Measurements from ENCODE around the gene TMPRSS13.

TMPRSS13 gene

GRCh38 chr11:117910525-117910924 is 18.7 kb downstream of the TMPRSS13 start:
- no peak for DNase-seq

GRCh38 chr11:117909611-117910382 is 19.4 kb downstream of the TMPRSS13 start:
- DNase-seq, result no peak

- no peak for DNase-seq
Observed at GRCh38 chr11:117908959-117909610, 20.1 kb downstream of the TMPRSS13 start.

GRCh38 chr11:117908109-117908895 is 20.9 kb downstream of the TMPRSS13 start:
- no peak for DNase-seq

- peak in 2 of 6 experiments; percentile 7 to 9 for DNase-seq
Observed at GRCh38 chr11:117907276-117908108, 21.7 kb downstream of the TMPRSS13 start.

GRCh38 chr11:117906710-117907109 is 22.5 kb downstream of the TMPRSS13 start:
- DNase-seq, result no peak

- no peak for DNase-seq
Observed at GRCh38 chr11:117906126-117906525, 23.1 kb downstream of the TMPRSS13 start.

GRCh38 chr11:117905524-117905923 is 23.7 kb downstream of the TMPRSS13 start:
- DNase-seq, result no peak

- no peak for DNase-seq
Observed at GRCh38 chr11:117903505-117904382, 25.5 kb downstream of the TMPRSS13 start.

- DNase-seq, result no peak
Observed at GRCh38 chr11:117902001-117902845, 27.0 kb downstream of the TMPRSS13 start.

GRCh38 chr11:117901601-117902000 is 27.6 kb downstream of the TMPRSS13 start:
- no peak for DNase-seq

GRCh38 chr11:117900720-117901440 is 28.3 kb downstream of the TMPRSS13 start:
- no peak for DNase-seq

GRCh38 chr11:117900121-117900648 is 29.0 kb downstream of the TMPRSS13 start:
- DNase-seq, result no peak

- no peak for DNase-seq
Observed at GRCh38 chr11:117898059-117898458, 31.1 kb downstream of the TMPRSS13 start.

- DNase-seq, result no peak
Observed at GRCh38 chr11:117892651-117893050, 36.6 kb downstream of the TMPRSS13 start.

- DNase-seq, result no peak
Observed at GRCh38 chr11:117891362-117891761, 37.8 kb downstream of the TMPRSS13 start.

GRCh38 chr11:117888139-117888566 is 41.0 kb downstream of the TMPRSS13 start:
- no peak for DNase-seq

- no peak for DNase-seq
Observed at GRCh38 chr11:117887431-117888138, 41.6 kb downstream of the TMPRSS13 start.

- DNase-seq, result no peak
Observed at GRCh38 chr11:117885777-117886176, 43.4 kb downstream of the TMPRSS13 start.
